ENCODE data around the gene PGAM2. TPM values are rescaled to one million over a fixed set of nuclear protein-coding genes. Genes with fewer than 3 reads are reported as not detected.
A peak's percentile ranks its signal among the peaks of the same experiment; 100 is the strongest.
"Not testable (repeated sequence)": the region's sequence is repeated elsewhere in the genome, so short reads cannot be mapped to it uniquely, and the experiment has no call there.

The PGAM2 gene
- total RNA-seq, 2 donors from 2014 or later, result 1.2 to 1.3 TPM

GRCh38 chr7:44018857-44019807 lies 46.2 kb downstream of the PGAM2 start:
- H3K27me3 ChIP-seq (ENCODE audit: control insufficient read depth, insufficient read depth, low read length, poor library complexity, severe bottlenecking); H3K9me3 ChIP-seq (ENCODE audit: control insufficient read depth, low read length); H3K36me3 ChIP-seq (ENCODE audit: control insufficient read depth, insufficient read depth, low read length); H3K4me1 ChIP-seq (ENCODE audit: control insufficient read depth, insufficient read depth, low read length); H3K36me3 Mint-ChIP-seq (ENCODE audit: low read depth); H3K27me3 Mint-ChIP-seq (ENCODE audit: insufficient read depth); H3K4me1 Mint-ChIP-seq; H3K9me3 Mint-ChIP-seq: not testable (repeated sequence)
- 1 to 2% methylated on average over 9 to 58 of the region's 63 CpGs for WGBS, 2 experiments (ENCODE audit: insufficient coverage in 1 of 2, insufficient read length in 1 of 2)
- peak overlapping the region; percentile 91 for H3K27ac Mint-ChIP-seq
- H3K4me3 Mint-ChIP-seq, result peak overlapping the region; percentile 89
- H3K4me3 ChIP-seq (ENCODE audit: low read length), result peak overlapping the region; percentile 84
- TF ChIP-seq, protein P1, sequence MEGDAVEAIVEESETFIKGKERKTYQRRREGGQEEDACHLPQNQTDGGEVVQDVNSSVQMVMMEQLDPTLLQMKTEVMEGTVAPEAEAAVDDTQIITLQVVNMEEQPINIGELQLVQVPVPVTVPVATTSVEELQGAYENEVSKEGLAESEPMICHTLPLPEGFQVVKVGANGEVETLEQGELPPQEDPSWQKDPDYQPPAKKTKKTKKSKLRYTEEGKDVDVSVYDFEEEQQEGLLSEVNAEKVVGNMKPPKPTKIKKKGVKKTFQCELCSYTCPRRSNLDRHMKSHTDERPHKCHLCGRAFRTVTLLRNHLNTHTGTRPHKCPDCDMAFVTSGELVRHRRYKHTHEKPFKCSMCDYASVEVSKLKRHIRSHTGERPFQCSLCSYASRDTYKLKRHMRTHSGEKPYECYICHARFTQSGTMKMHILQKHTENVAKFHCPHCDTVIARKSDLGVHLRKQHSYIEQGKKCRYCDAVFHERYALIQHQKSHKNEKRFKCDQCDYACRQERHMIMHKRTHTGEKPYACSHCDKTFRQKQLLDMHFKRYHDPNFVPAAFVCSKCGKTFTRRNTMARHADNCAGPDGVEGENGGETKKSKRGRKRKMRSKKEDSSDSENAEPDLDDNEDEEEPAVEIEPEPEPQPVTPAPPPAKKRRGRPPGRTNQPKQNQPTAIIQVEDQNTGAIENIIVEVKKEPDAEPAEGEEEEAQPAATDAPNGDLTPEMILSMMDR (conservative IDR thresholded peaks at IDR 0.05), result peak; percentile 82
- DNase-seq, result peak; percentile 98
- H3K27ac ChIP-seq (ENCODE audit: low read depth, low read length), result peak overlapping the region; percentile 66
- peak overlapping the region; percentile 72 for H3K9ac ChIP-seq (ENCODE audit: extremely low read depth, low read length, poor library complexity, severe bottlenecking)

GRCh38 chr7:44015090-44015489 lies 50.3 kb downstream of the PGAM2 start:
- H3K4me3 ChIP-seq (ENCODE audit: low read length); H3K9me3 Mint-ChIP-seq; H3K36me3 Mint-ChIP-seq (ENCODE audit: low read depth); H3K27me3 ChIP-seq (ENCODE audit: control insufficient read depth, insufficient read depth, low read length, poor library complexity, severe bottlenecking); H3K9ac ChIP-seq (ENCODE audit: extremely low read depth, low read length, poor library complexity, severe bottlenecking); H3K27me3 Mint-ChIP-seq (ENCODE audit: insufficient read depth); H3K36me3 ChIP-seq (ENCODE audit: control insufficient read depth, insufficient read depth, low read length); H3K9me3 ChIP-seq (ENCODE audit: control insufficient read depth, low read length); DNase-seq; H3K4me3 Mint-ChIP-seq; H3K27ac Mint-ChIP-seq; H3K4me1 Mint-ChIP-seq; H3K27ac ChIP-seq (ENCODE audit: low read depth, low read length); H3K4me1 ChIP-seq (ENCODE audit: control insufficient read depth, insufficient read depth, low read length): not testable (repeated sequence)
- WGBS, 2 experiments (ENCODE audit: insufficient coverage in 1 of 2, insufficient read length in 1 of 2), result 94% methylated on average over 10 of the region's 12 CpGs; no CpG with 5 or more reads in 1 of the 2 experiments

Small RNA genes lying within 50 kb of the gene (microRNA-seq; reads per million reads assigned to microRNA genes)
- gene MIR6837 (ENCODE audit: borderline microRNAs expressed), result not detected
- gene MIR6838 (ENCODE audit: borderline microRNAs expressed), result not detected

Other genes starting within 250 kb of the PGAM2 start
- 10 to 100 TPM; 86.5 to 91.0 TPM for gene MRPS24, start 196.1 kb downstream of the PGAM2 start, total RNA-seq
- 10 to 100 TPM; 23.2 to 23.8 TPM for gene URGCP, start 159.0 kb downstream of the PGAM2 start, total RNA-seq
- 10 to 100 TPM in 1 of 2 donors, 1 to 10 TPM in 1; 10.0 to 10.7 TPM for gene UBE2D4, start 139.1 kb downstream of the PGAM2 start, total RNA-seq
- gene SPDYE1, start 67.7 kb downstream of the PGAM2 start, total RNA-seq, result under 1 TPM in 1 of 2 donors, not detected in 1; 0.15 TPM
- 10 to 100 TPM; 47.0 to 50.9 TPM for gene DBNL, start 20.9 kb downstream of the PGAM2 start, total RNA-seq
- gene POLM, start 17.0 kb upstream of the PGAM2 start, total RNA-seq, result 10 to 100 TPM; 23.6 to 27.0 TPM
- 10 to 100 TPM; 55.2 to 65.8 TPM for gene AEBP1, start 38.8 kb upstream of the PGAM2 start, total RNA-seq
- gene POLD2, start 58.0 kb upstream of the PGAM2 start, total RNA-seq, result 100 to 1,000 TPM; 127 to 141 TPM
- gene MYL7, start 75.8 kb upstream of the PGAM2 start, total RNA-seq, result 100 to 1,000 TPM; 115 to 120 TPM
- gene GCK, start 123.9 kb upstream of the PGAM2 start, total RNA-seq, result under 1 TPM; 0.29 to 0.48 TPM
- gene YKT6, start 135.4 kb upstream of the PGAM2 start, total RNA-seq, result 100 to 1,000 TPM in 1 of 2 donors, 10 to 100 TPM in 1; 96.2 to 101 TPM

Data from endodermal cell (in vitro differentiated cells).